Astrocyte (in vitro differentiated cells and primary cell): ENCODE data around the gene KLHDC8A.

Experiments
- CTCF ChIP-seq: IDR thresholded peaks from 2 replicates; pipeline ENCODE4 v1.5.1; 2011; ENCODE audit warnings: low read depth, mild to moderate bottlenecking, inconsistent platforms, low read length, moderate library complexity; ENCODE audit not compliant: insufficient read depth
- EZH2 ChIP-seq: IDR thresholded peaks from 2 replicates; pipeline ENCODE4 v1.6.1; 2012; ENCODE audit warnings: mild to moderate bottlenecking, low read length, inconsistent platforms; ENCODE audit not compliant: insufficient read depth

GRCh38 chr1:205392650-205393049 is 35.9 kb upstream of the KLHDC8A start:
- TF ChIP-seq CTCF: no peak
- TF ChIP-seq EZH2: no peak
